Cerebellar nuclear complex (tissue), 1 donor: ENCODE data around the gene PHF21B.
"Not testable (repeated sequence)": the region's sequence is repeated elsewhere in the genome, so short reads cannot be mapped to it uniquely, and the experiment has no call there.

Experiments
- DNase-seq, 2 experiments: peaks; one replicate each; lab custom pipeline; 2025; lab: John Stamatoyannopoulos, UW

The PHF21B gene

GRCh38 chr22:44961682-44962081 lies 48.1 kb downstream of the PHF21B start:
- DNase-seq: not testable (repeated sequence)

GRCh38 chr22:44956840-44957767 lies 52.7 kb downstream of the PHF21B start:
- DNase-seq: no peak

- DNase-seq: no peak
Observed at GRCh38 chr22:44955102-44955501, 54.7 kb downstream of the PHF21B start.

GRCh38 chr22:44954149-44954548 lies 55.7 kb downstream of the PHF21B start:
- no peak for DNase-seq

GRCh38 chr22:44952863-44953746 lies 56.7 kb downstream of the PHF21B start:
- no peak for DNase-seq

- no peak for DNase-seq
Observed at GRCh38 chr22:44951510-44951816, 58.3 kb downstream of the PHF21B start.

- no peak for DNase-seq
Observed at GRCh38 chr22:44950806-44951509, 58.8 kb downstream of the PHF21B start.

GRCh38 chr22:44947846-44948245 lies 62.0 kb downstream of the PHF21B start:
- DNase-seq: no peak

- DNase-seq: no peak
Observed at GRCh38 chr22:44947049-44947448, 62.8 kb downstream of the PHF21B start.

GRCh38 chr22:44944883-44945601 lies 64.8 kb downstream of the PHF21B start:
- DNase-seq: no peak

GRCh38 chr22:44943701-44944324 lies 66.0 kb downstream of the PHF21B start:
- DNase-seq: no peak

- DNase-seq: no peak
Observed at GRCh38 chr22:44942979-44943700, 66.7 kb downstream of the PHF21B start.

GRCh38 chr22:44942056-44942455 lies 67.7 kb downstream of the PHF21B start:
- no peak for DNase-seq

- no peak for DNase-seq
Observed at GRCh38 chr22:44941207-44941606, 68.6 kb downstream of the PHF21B start.

- DNase-seq: no peak
Observed at GRCh38 chr22:44940130-44940529, 69.7 kb downstream of the PHF21B start.

- no peak for DNase-seq
Observed at GRCh38 chr22:44939451-44939850, 70.4 kb downstream of the PHF21B start.

- DNase-seq: no peak
Observed at GRCh38 chr22:44938886-44939285, 70.9 kb downstream of the PHF21B start.

- DNase-seq: no peak
Observed at GRCh38 chr22:44937216-44937615, 72.6 kb downstream of the PHF21B start.

GRCh38 chr22:44936201-44936600 lies 73.6 kb downstream of the PHF21B start:
- DNase-seq: no peak

- DNase-seq: no peak
Observed at GRCh38 chr22:44935724-44936123, 74.1 kb downstream of the PHF21B start.

GRCh38 chr22:44934454-44934735 lies 75.4 kb downstream of the PHF21B start:
- DNase-seq: no peak
